ENCODE measurements around the gene PTPRM. TPM values are rescaled to one million over a fixed set of nuclear protein-coding genes. Genes with fewer than 3 reads are reported as not detected.

Gene PTPRM
- total RNA-seq, 4 donors from 2014 or later, result 21.4 to 41.8 (median 29.6) TPM

DNA sequence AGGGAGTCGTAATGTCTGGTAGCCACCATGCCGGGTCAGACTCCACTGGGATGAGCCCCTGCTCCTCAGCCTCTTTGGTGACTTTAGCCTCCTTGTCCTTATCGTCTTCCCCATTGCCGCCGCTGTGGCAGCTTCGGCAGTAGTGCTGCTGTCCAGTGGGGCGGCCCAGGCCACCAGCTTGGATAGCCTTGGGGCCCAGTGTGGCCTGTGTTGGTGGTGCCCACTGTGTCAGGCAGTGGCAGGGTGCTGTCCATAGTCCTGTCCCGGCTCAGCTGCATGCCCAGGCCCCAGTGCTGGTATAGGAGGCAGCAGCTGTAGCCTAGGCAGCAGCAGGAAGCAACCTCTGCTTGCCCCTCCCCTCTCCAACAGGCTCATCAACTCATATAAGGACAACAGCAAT lies 845.0 kb downstream of the PTPRM start:
- TF ChIP-seq CTCF (IDR thresholded peaks at IDR 0.05) (no peak), POLR2A (IDR thresholded peaks at IDR 0.05) (no peak)
- H3K4me3 ChIP-seq (ENCODE audit: low read depth, poor library complexity, severe bottlenecking), result no peak overlapping the region
- peak in 1 of 2 donors; percentile 60 for DNase-seq (ENCODE audit: low spot score in 2 of 2)
- intact Hi-C loops (cut with DNase I; ENCODE audit: low total_unique reads), result loop anchor here (10.0 kb wide), 1 partner anchor 793 kb away; no protein-coding TSS in a partner anchor
- 98% methylated on average over 7 to 8 of the region's 8 CpGs for WGBS, 2 donors

DNA sequence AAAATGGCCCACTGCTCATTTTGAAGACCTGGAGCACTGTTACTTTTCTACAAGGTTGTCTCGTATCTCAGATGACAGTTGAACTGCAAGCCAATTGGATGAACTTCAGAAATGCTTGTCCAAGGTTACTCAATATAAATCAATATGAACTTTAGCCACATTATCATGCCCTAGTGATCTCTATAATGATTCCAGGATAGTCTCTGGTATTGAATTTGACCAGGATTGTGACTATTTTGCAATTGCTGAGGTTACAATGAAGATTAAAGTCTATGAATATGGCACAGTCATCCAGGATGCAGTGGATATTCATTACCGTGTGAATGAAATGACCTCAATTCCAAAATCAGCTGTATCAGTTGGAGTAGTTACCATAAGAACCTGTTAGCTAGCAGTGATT lies 846.1 kb downstream of the PTPRM start:
- 77 to 80% methylated on average over 2 of the region's 2 CpGs for WGBS, 2 donors
- DNase-seq (ENCODE audit: low spot score in 2 of 2), result no peak
- no peak for TF ChIP-seq POLR2A (IDR thresholded peaks at IDR 0.05)
- TF ChIP-seq CTCF (IDR thresholded peaks at IDR 0.05), result no peak
- intact Hi-C loops (cut with DNase I; ENCODE audit: low total_unique reads), result loop anchor here (10.0 kb wide), 1 partner anchor 792 kb away; no protein-coding TSS in a partner anchor
- H3K4me3 ChIP-seq (ENCODE audit: low read depth, poor library complexity, severe bottlenecking), result no peak overlapping the region

DNA sequence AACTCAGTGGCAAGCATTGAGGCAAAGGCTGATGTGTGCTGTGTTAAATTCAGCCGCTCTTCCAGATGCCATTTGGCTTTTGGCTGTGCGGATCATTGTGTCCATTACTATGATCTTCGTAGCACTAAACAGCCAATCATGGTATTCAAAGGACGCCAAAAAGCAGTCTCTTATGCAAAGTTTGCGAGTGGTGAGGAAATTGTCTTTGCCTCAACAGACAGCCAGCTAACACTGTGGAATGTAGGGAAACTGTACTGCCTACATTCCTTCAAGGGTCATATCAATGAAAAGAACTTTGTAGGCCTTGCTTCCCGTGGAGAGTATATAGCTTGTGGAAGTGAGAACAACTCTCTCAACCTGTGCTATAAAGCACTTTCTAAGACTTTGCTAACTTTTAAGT lies 846.6 kb downstream of the PTPRM start:
- intact Hi-C loops (cut with DNase I; ENCODE audit: low total_unique reads), result loop anchor here (10.0 kb wide), 1 partner anchor 791 kb away; no protein-coding TSS in a partner anchor
- TF ChIP-seq POLR2A (IDR thresholded peaks at IDR 0.05) (no peak), CTCF (IDR thresholded peaks at IDR 0.05) (no peak)
- WGBS, 2 donors, result 52 to 68% methylated on average over 6 of the region's 6 CpGs
- no peak for DNase-seq (ENCODE audit: low spot score in 2 of 2)
- no peak overlapping the region for H3K4me3 ChIP-seq (ENCODE audit: low read depth, poor library complexity, severe bottlenecking)

GRCh38 chr18:8416212-8417019 lies 849.3 kb downstream of the PTPRM start:
- no peak for TF ChIP-seq CTCF (IDR thresholded peaks at IDR 0.05)
- no peak for TF ChIP-seq POLR2A (IDR thresholded peaks at IDR 0.05)
- peak in 1 of 2 donors; percentile 56 for DNase-seq (ENCODE audit: low spot score in 2 of 2)
- WGBS, 2 donors, result 50 to 60% methylated on average over 15 of the region's 15 CpGs
- intact Hi-C loops (cut with DNase I; ENCODE audit: low total_unique reads), result loop anchor here (10.0 kb wide), 1 partner anchor 788 kb away; no protein-coding TSS in a partner anchor
- no peak overlapping the region for H3K4me3 ChIP-seq (ENCODE audit: low read depth, poor library complexity, severe bottlenecking)

GRCh38 chr18:8422391-8422790 lies 855.3 kb downstream of the PTPRM start:
- no peak overlapping the region for H3K4me3 ChIP-seq (ENCODE audit: low read depth, poor library complexity, severe bottlenecking)
- no peak for DNase-seq (ENCODE audit: low spot score in 2 of 2)
- intact Hi-C loops (cut with DNase I; ENCODE audit: low total_unique reads), result no loop called here
- TF ChIP-seq CTCF (IDR thresholded peaks at IDR 0.05) (no peak), POLR2A (IDR thresholded peaks at IDR 0.05) (no peak)
- WGBS, 2 donors, result 91 to 92% methylated on average over 3 of the region's 3 CpGs

All from lower leg skin (tissue), 4 donors.